Peyer's patch (tissue), 4 donors: Measurements from ENCODE around the gene ERVW-1. TPM values are rescaled to one million over a fixed set of nuclear protein-coding genes. Genes with fewer than 3 reads are reported as not detected.

Experiments used
- DNase-seq, 3 donors: peaks; one replicate each; pipeline ENCODE4 v3.0.0-alpha.2; 2017 to 2019
- H3K27ac ChIP-seq, 4 donors: fragments of 200-600 bp; sonication (generic); one replicate each; pipeline ENCODE4 v1.5.1; 2016 to 2019
- H3K27me3 ChIP-seq, 2 donors: fragments of 200-600 bp; sonication (generic); one replicate each; pipeline ENCODE4 v1.5.1; 2019
- H3K36me3 ChIP-seq, 3 donors: fragments of 200-600 bp; sonication (generic); one replicate each; pipeline ENCODE4 v1.5.1; 2016 to 2019
- H3K4me1 ChIP-seq, 4 donors: fragments of 200-600 bp; sonication (generic); one replicate each; pipeline ENCODE4 v1.5.1; 2016 to 2019
- H3K4me3 ChIP-seq, 4 donors: fragments of 200-600 bp; sonication (generic); 1 replicate in 3 of 4; 2 replicates in 1 of 4; pipeline ENCODE4 v1.5.1; 2016 to 2019; ENCODE audit warnings: mild to moderate bottlenecking in 1 of 4
- H3K9me3 ChIP-seq, 4 donors: fragments of 200-600 bp; sonication (generic); one replicate each; pipeline ENCODE4 v1.5.1; 2016 to 2019; ENCODE audit warnings: mild to moderate bottlenecking in 1 of 4
- CTCF ChIP-seq, 6 experiments: fragments of 450-650 bp in 4 of 6; fragments of 200-600 bp in 2 of 6; sonication (generic) in 1 of 6; IDR thresholded peaks; one replicate each; pipeline ENCODE4 v1.5.1; 2017 to 2019; ENCODE audit warnings: antibody characterized with exemption in 6 of 6, mild to moderate bottlenecking in 3 of 6, moderate library complexity in 1 of 6
- POLR2A ChIP-seq, 2 donors: fragments of 450-650 bp; IDR thresholded peaks; one replicate each; pipeline ENCODE4 v1.5.1; 2017; ENCODE audit warnings: antibody characterized with exemption in 2 of 2, mild to moderate bottlenecking in 2 of 2, moderate library complexity in 2 of 2
- total RNA-seq, 4 donors: library from RNA; depleted of rRNA; stranded (reverse); fragments of >200 nt; gene quantifications; one replicate each; pipeline ENCODE4 v1.1.0, GENCODE V29; 2016

ERVW-1 gene
- total RNA-seq, 4 donors from 2014 or later, result not detected

GRCh38 chr7:92506363-92506762 lies 28.6 kb upstream of the ERVW-1 start:
- no peak for DNase-seq
- TF ChIP-seq CTCF (IDR thresholded peaks at IDR 0.05), result no peak
- TF ChIP-seq POLR2A (IDR thresholded peaks at IDR 0.05), result no peak
- no peaks in the 10 kb centered on the region for H3K27me3 ChIP-seq
- peaks cover 0 to 78% (median 0%) of the 10 kb centered on the region in 3 donors for H3K36me3 ChIP-seq
- H3K4me3 ChIP-seq, result no peak overlapping the region
- no peaks in the 10 kb centered on the region for H3K4me1 ChIP-seq
- no peak overlapping the region for H3K27ac ChIP-seq
- H3K9me3 ChIP-seq, result no peaks in the 10 kb centered on the region

GRCh38 chr7:92504563-92504962 lies 26.8 kb upstream of the ERVW-1 start:
- no peak for TF ChIP-seq POLR2A (IDR thresholded peaks at IDR 0.05)
- no peak for TF ChIP-seq CTCF (IDR thresholded peaks at IDR 0.05)

GRCh38 chr7:92503767-92504166 lies 26.0 kb upstream of the ERVW-1 start:
- Histone ChIP-seq H3K4me3 (no peak overlapping the region), H3K27me3 (no peaks in the 10 kb centered on the region), H3K4me1 (no peaks in the 10 kb centered on the region), H3K36me3 (peaks cover 0 to 84% (median 0%) of the 10 kb centered on the region in 3 donors), H3K27ac (no peak overlapping the region), H3K9me3 (no peaks in the 10 kb centered on the region)
- no peak for DNase-seq
- TF ChIP-seq POLR2A (IDR thresholded peaks at IDR 0.05) (no peak), CTCF (IDR thresholded peaks at IDR 0.05) (no peak)

More at GRCh38 chr7:92504563-92504962, 26.8 kb upstream of the ERVW-1 start:
- Histone ChIP-seq H3K27ac (no peak overlapping the region), H3K4me3 (no peak overlapping the region), H3K9me3 (no peaks in the 10 kb centered on the region), H3K27me3 (no peaks in the 10 kb centered on the region), H3K36me3 (peaks cover 0 to 85% (median 0%) of the 10 kb centered on the region in 3 donors), H3K4me1 (no peaks in the 10 kb centered on the region)
- DNase-seq, result no peak

DNA sequence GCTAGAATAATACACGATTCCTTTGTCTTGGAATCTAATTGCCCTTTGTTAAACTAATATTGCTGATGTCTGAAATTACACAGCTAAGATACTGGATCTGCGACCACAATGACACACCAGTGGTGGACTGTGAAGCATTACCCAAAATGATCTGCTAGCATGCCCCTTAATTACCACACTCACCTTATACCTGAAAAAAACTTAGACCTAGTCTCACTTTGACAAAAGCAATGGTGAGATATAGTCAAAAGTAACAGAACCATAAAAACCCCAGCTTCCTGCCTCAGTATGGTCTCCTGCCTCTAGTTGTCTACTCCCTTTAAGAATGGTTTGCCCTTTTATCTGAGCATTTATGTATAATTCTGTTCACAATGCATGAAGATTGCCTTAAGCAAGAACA lies 20.8 kb upstream of the ERVW-1 start:
- no peaks in the 10 kb centered on the region for H3K9me3 ChIP-seq
- DNase-seq, result no peak
- H3K36me3 ChIP-seq, result peaks cover 0 to 59% (median 0%) of the 10 kb centered on the region in 3 donors
- no peaks in the 10 kb centered on the region for H3K27me3 ChIP-seq
- H3K4me3 ChIP-seq, result no peak overlapping the region
- no peak for TF ChIP-seq CTCF (IDR thresholded peaks at IDR 0.05)
- no peaks in the 10 kb centered on the region for H3K4me1 ChIP-seq
- no peak overlapping the region for H3K27ac ChIP-seq

GRCh38 chr7:92496876-92497275 lies 19.1 kb upstream of the ERVW-1 start:
- no peak overlapping the region for H3K4me3 ChIP-seq
- no peaks in the 10 kb centered on the region for H3K4me1 ChIP-seq
- no peaks in the 10 kb centered on the region for H3K9me3 ChIP-seq
- no peaks in the 10 kb centered on the region for H3K27me3 ChIP-seq
- H3K36me3 ChIP-seq, result peaks cover 0 to 63% (median 0%) of the 10 kb centered on the region in 3 donors
- DNase-seq, result no peak
- TF ChIP-seq POLR2A (IDR thresholded peaks at IDR 0.05) (no peak), CTCF (IDR thresholded peaks at IDR 0.05) (no peak)
- H3K27ac ChIP-seq, result no peak overlapping the region

DNA sequence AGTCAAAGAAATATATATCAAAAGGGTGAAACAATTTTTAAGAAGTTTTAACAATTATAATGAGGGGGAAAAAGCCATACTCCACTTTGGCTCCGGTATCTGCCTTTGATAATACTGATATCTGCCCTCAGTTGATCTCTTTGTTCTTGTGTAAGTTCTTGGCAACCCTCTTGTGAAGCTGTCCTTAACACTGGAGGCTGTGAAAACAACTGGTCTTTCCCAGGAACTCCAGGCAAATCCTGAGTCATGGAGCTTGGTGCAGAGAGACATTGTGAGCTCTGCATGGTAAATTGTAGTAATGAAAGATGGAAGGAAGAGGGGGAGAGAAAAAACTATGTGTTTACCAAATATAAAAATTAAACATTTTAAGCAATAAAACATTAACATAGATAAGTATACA lies 11.9 kb upstream of the ERVW-1 start:
- Histone ChIP-seq H3K4me1 (no peaks in the 10 kb centered on the region), H3K9me3 (no peaks in the 10 kb centered on the region), H3K36me3 (peaks cover 0 to 92% (median 0%) of the 10 kb centered on the region in 3 donors), H3K27ac (no peak overlapping the region), H3K4me3 (no peak overlapping the region), H3K27me3 (no peaks in the 10 kb centered on the region)
- TF ChIP-seq POLR2A (IDR thresholded peaks at IDR 0.05), result no peak
- TF ChIP-seq CTCF (IDR thresholded peaks at IDR 0.05), result no peak
- no peak for DNase-seq
